A673 (cell line): ENCODE measurements around the gene GRK6.

Experiments used
- EZH2 ChIP-seq: fragments of 200-600 bp; sonication (generic); IDR thresholded peaks from 2 replicates; pipeline ENCODE4 v1.6.1; 2017; ENCODE audit warnings: borderline replicate concordance, low read depth, mild to moderate bottlenecking, mixed read lengths, antibody characterized with exemption, low read length; ENCODE audit not compliant: poor library complexity, severe bottlenecking
- TF ChIP-seq, protein P1 (sequence below): fragments of 300-800, 200-600 bp; sonication (generic); conservative IDR thresholded peaks from 2 replicates; pipeline ENCODE4 v1.5.1; 2017; ENCODE audit warnings: low read depth, mild to moderate bottlenecking, antibody characterized with exemption, low read length, moderate library complexity, mixed read lengths

DNA sequence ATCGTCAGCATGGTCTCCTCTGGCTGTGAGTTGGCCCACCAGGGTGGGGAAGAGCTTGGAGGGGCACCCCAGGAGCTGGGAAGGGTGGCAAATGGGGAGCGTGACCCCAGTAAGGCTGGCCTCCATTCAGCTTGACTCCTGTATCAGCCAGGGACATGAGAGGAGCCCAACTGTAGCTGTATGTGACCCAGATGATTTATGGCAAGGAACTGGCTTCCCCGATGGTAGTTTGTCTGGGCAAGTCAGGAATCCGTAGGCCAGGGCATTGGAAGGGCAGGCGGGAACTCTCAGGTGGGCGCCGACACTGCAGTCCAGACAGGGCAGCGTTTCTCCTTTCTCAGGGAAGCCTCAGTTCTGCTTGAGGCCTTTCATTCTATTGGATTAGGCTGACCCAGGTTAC lies 39.9 kb upstream of the GRK6 start:
- TF ChIP-seq, protein P1, sequence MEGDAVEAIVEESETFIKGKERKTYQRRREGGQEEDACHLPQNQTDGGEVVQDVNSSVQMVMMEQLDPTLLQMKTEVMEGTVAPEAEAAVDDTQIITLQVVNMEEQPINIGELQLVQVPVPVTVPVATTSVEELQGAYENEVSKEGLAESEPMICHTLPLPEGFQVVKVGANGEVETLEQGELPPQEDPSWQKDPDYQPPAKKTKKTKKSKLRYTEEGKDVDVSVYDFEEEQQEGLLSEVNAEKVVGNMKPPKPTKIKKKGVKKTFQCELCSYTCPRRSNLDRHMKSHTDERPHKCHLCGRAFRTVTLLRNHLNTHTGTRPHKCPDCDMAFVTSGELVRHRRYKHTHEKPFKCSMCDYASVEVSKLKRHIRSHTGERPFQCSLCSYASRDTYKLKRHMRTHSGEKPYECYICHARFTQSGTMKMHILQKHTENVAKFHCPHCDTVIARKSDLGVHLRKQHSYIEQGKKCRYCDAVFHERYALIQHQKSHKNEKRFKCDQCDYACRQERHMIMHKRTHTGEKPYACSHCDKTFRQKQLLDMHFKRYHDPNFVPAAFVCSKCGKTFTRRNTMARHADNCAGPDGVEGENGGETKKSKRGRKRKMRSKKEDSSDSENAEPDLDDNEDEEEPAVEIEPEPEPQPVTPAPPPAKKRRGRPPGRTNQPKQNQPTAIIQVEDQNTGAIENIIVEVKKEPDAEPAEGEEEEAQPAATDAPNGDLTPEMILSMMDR: no peak
- TF ChIP-seq EZH2: no peak
